H1 (cell line): Measurements from ENCODE around the gene RSAD2. TPM values are rescaled to one million over a fixed set of nuclear protein-coding genes. Genes with fewer than 3 reads are reported as not detected.

ENCODE experiments used
- CTCF ChIA-PET: fragments of 300-600 bp; sonication (Branson Sonifier 250); formaldehyde crosslinking; loops from one replicate; lab custom pipeline; 2021; ENCODE audit not compliant: partially characterized antibody; lab: Charles Lee
- POLR2A ChIA-PET: fragments of 300-600 bp; sonication (Branson Sonifier 250); formaldehyde crosslinking; loops from one replicate; lab custom pipeline; 2021; ENCODE audit warnings: inconsistent platforms; ENCODE audit not compliant: partially characterized antibody; lab: Charles Lee
- DNase-seq, 2 experiments: peaks; one replicate each; pipeline versions ENCODE4 v3.0.0 to v3.0.0-alpha.2; 2010 to 2022; ENCODE audit warnings: low spot score in 2 of 2, low read depth in 1 of 2, mixed read lengths in 1 of 2
- FAIRE-seq: peaks from 2 replicates; lab custom pipeline; 2011; peaks lifted over from hg19 to GRCh38; lab: Jason Lieb, UNC
- H2AFZ ChIP-seq: 2 replicates; pipeline ENCODE4 v1.8.1; 2012; ENCODE audit warnings: low read length, inconsistent platforms
- H2AK5ac ChIP-seq: 2 replicates; pipeline ENCODE4 v1.6.1; 2013; ENCODE audit warnings: low read depth, low read length
- H2BK120ac ChIP-seq: replicated peaks from 2 replicates; pipeline ENCODE3; 2013; ENCODE audit warnings: low read depth, low read length, inconsistent platforms
- H2BK12ac ChIP-seq: 2 replicates; pipeline ENCODE4 v1.6.1; 2013; ENCODE audit warnings: low read depth, low read length
- H2BK15ac ChIP-seq: 2 replicates; pipeline ENCODE4 v1.6.1; 2013; ENCODE audit warnings: low read length
- H2BK20ac ChIP-seq: 2 replicates; pipeline ENCODE4 v1.6.1; 2013; ENCODE audit warnings: low read length
- H2BK5ac ChIP-seq: 2 replicates; pipeline ENCODE4 v1.6.1; 2013; ENCODE audit warnings: low read depth, low read length
- H3K14ac ChIP-seq: 2 replicates; pipeline ENCODE4 v1.6.1; 2013; ENCODE audit warnings: inconsistent platforms; ENCODE audit not compliant: insufficient read length
- H3K18ac ChIP-seq: 2 replicates; pipeline ENCODE4 v1.6.1; 2013; ENCODE audit warnings: low read length; ENCODE audit errors: extremely low read depth
- H3K23ac ChIP-seq: 2 replicates; pipeline ENCODE4 v1.6.1; 2013; ENCODE audit warnings: inconsistent platforms; ENCODE audit not compliant: insufficient read length
- H3K23me2 ChIP-seq: 2 replicates; pipeline ENCODE4 v1.6.1; 2013; ENCODE audit warnings: low read depth, low read length
- H3K27ac ChIP-seq: 2 replicates; pipeline ENCODE4 v1.6.1; 2011; ENCODE audit warnings: low read depth, low read length, inconsistent platforms
- H3K27me3 ChIP-seq, 4 experiments: replicated peaks in 1 of 4; 1 replicate in 1 of 4; 2 replicates in 3 of 4; pipeline versions ENCODE4 v1.6.1 to v1.8.1; 2011 to 2013; ENCODE audit warnings: low read length in 3 of 4, mild to moderate bottlenecking in 3 of 4, inconsistent platforms in 2 of 4, mixed read lengths in 2 of 4, moderate library complexity in 1 of 4; ENCODE audit not compliant: control insufficient read depth in 3 of 4, insufficient read depth in 3 of 4; ENCODE audit errors: extremely low read depth in 1 of 4
- H3K36me3 ChIP-seq, 4 experiments: 2 replicates each; pipeline versions ENCODE4 v1.6.1 to v1.8.1; 2011 to 2013; ENCODE audit warnings: mild to moderate bottlenecking in 4 of 4, low read length in 3 of 4, moderate library complexity in 2 of 4, control low read depth in 1 of 4, inconsistent platforms in 1 of 4; ENCODE audit not compliant: insufficient read depth in 4 of 4, control insufficient read depth in 2 of 4
- H3K4ac ChIP-seq: replicated peaks from 2 replicates; pipeline ENCODE3; 2013; ENCODE audit warnings: low read length, low read depth, mixed read lengths, inconsistent platforms; ENCODE audit not compliant: insufficient read length
- H3K4me1 ChIP-seq, 4 experiments: replicated peaks in 1 of 4; 1 replicate in 1 of 4; 2 replicates in 3 of 4; pipeline versions ENCODE4 v1.6.1 to v1.8.1; 2011 to 2013; ENCODE audit warnings: low read length in 3 of 4, inconsistent platforms in 2 of 4, mixed read lengths in 1 of 4; ENCODE audit not compliant: insufficient read depth in 4 of 4, control insufficient read depth in 3 of 4
- H3K4me2 ChIP-seq, 2 experiments: 2 replicates each; pipeline versions ENCODE4 v1.6.1 to v1.8.1; 2011 to 2013; ENCODE audit warnings: low read depth in 2 of 2, low read length in 2 of 2, control low read depth in 1 of 2, inconsistent platforms in 1 of 2, mild to moderate bottlenecking in 1 of 2; ENCODE audit not compliant: insufficient read depth in 1 of 2
- H3K4me3 ChIP-seq, 4 experiments: fragments of 200-600, 300-600 bp in 1 of 4; sonication (generic), shearing (Covaris generic), sonication (Bioruptor Twin) in 1 of 4; 2 replicates each; pipeline versions ENCODE4 v1.5.1 to v1.8.1; 2011 to 2016; ENCODE audit warnings: low read length in 4 of 4, low read depth in 3 of 4, control low read depth in 2 of 4, inconsistent platforms in 2 of 4, mild to moderate bottlenecking in 2 of 4, mixed read lengths in 1 of 4, moderate library complexity in 1 of 4; ENCODE audit not compliant: insufficient read depth in 2 of 4; ENCODE audit errors: extremely low read depth in 1 of 4
- H3K56ac ChIP-seq: replicated peaks from 2 replicates; pipeline ENCODE3; 2013; ENCODE audit warnings: low read depth, mild to moderate bottlenecking, mixed read lengths, low read length, inconsistent platforms; ENCODE audit not compliant: insufficient read length
- H3K79me1 ChIP-seq: 2 replicates; pipeline ENCODE4 v1.6.1; 2013; ENCODE audit warnings: low read depth, low read length, control low read depth
- H3K79me2 ChIP-seq, 2 experiments: 2 replicates each; pipeline versions ENCODE4 v1.6.1 to v1.8.1; 2012 to 2013; ENCODE audit warnings: low read length in 2 of 2, mild to moderate bottlenecking in 2 of 2, inconsistent platforms in 1 of 2; ENCODE audit not compliant: insufficient read depth in 2 of 2, control insufficient read depth in 1 of 2
- H3K9ac ChIP-seq, 4 experiments: replicated peaks in 1 of 4; 1 replicate in 1 of 4; 2 replicates in 3 of 4; pipeline versions ENCODE4 v1.6.1 to v1.8.1; 2011 to 2013; ENCODE audit warnings: low read depth in 3 of 4, low read length in 3 of 4, control low read depth in 2 of 4, mild to moderate bottlenecking in 2 of 4, moderate library complexity in 2 of 4, inconsistent platforms in 1 of 4; ENCODE audit errors: extremely low read depth in 1 of 4
- H3K9me3 ChIP-seq, 2 experiments: 2 replicates each; pipeline versions ENCODE4 v1.6.1 to v1.8.1; 2012 to 2013; ENCODE audit warnings: mild to moderate bottlenecking in 2 of 2, moderate library complexity in 2 of 2, control low read depth in 1 of 2, inconsistent platforms in 1 of 2, low read depth in 1 of 2, low read length in 1 of 2, mixed read lengths in 1 of 2; ENCODE audit not compliant: insufficient read depth in 2 of 2
- H4K20me1 ChIP-seq, 2 experiments: replicated peaks in 1 of 2; 2 replicates each; pipeline versions ENCODE3 to v1.8.1; 2011 to 2013; ENCODE audit warnings: inconsistent platforms in 2 of 2, low read length in 2 of 2, mild to moderate bottlenecking in 1 of 2; ENCODE audit not compliant: insufficient read depth in 2 of 2, control insufficient read depth in 1 of 2
- H4K5ac ChIP-seq: 2 replicates; pipeline ENCODE4 v1.6.1; 2013; ENCODE audit warnings: low read length, low read depth, mixed read lengths, inconsistent platforms; ENCODE audit not compliant: insufficient read length
- H4K8ac ChIP-seq: 2 replicates; pipeline ENCODE4 v1.8.0; 2013; ENCODE audit warnings: mild to moderate bottlenecking, moderate library complexity, low read length, inconsistent platforms; ENCODE audit not compliant: insufficient read depth; ENCODE audit errors: extremely low read depth
- H4K91ac ChIP-seq: replicated peaks from 2 replicates; pipeline ENCODE3; 2013; ENCODE audit warnings: low read length, mixed read lengths, inconsistent platforms; ENCODE audit not compliant: insufficient read length
- CBX5 ChIP-seq: fragments of 300-800, 300-1000 bp; sonication (generic); IDR thresholded peaks from 2 replicates; pipeline ENCODE4 v1.7.1; 2016; ENCODE audit warnings: antibody characterized with exemption, low read length, low read depth
- CEBPB ChIP-seq: IDR thresholded peaks from 2 replicates; pipeline ENCODE4 v1.6.1; 2012; ENCODE audit warnings: low read depth, low read length
- CHD1 ChIP-seq: IDR thresholded peaks from 2 replicates; pipeline ENCODE4 v1.6.1; 2012; ENCODE audit warnings: low read depth, low read length, improper control_type of control experiment
- CREB1 ChIP-seq: IDR thresholded peaks from 2 replicates; pipeline ENCODE4 v1.6.1; 2012; ENCODE audit warnings: inconsistent platforms
- GTF2F1 ChIP-seq: IDR thresholded peaks from 2 replicates; pipeline ENCODE4 v1.6.1; 2012; ENCODE audit warnings: low read depth, low read length, improper control_type of control experiment, borderline replicate concordance
- HDAC2 ChIP-seq, 2 experiments: fragments of 300-600 bp in 1 of 2; sonication (generic) in 1 of 2; IDR thresholded peaks; 2 replicates each; pipeline ENCODE4 v1.6.1; 2011 to 2012; ENCODE audit warnings: low read depth in 2 of 2, low read length in 2 of 2, mild to moderate bottlenecking in 2 of 2, moderate library complexity in 2 of 2, borderline replicate concordance in 1 of 2, inconsistent platforms in 1 of 2
- JUN ChIP-seq: IDR thresholded peaks from 2 replicates; pipeline ENCODE4 v1.6.1; 2011; ENCODE audit warnings: low read depth, mild to moderate bottlenecking, improper control_type of control experiment, low read length
- JUND ChIP-seq: IDR thresholded peaks from 2 replicates; pipeline ENCODE4 v1.6.1; 2011; ENCODE audit warnings: mild to moderate bottlenecking, improper control_type of control experiment, low read length
- KDM5A ChIP-seq: fragments of 200-600 bp; IDR thresholded peaks from 2 replicates; pipeline ENCODE4 v1.7.1; 2012; ENCODE audit warnings: mild to moderate bottlenecking, low read length, inconsistent platforms, mixed read lengths
- NANOG ChIP-seq: IDR thresholded peaks from 2 replicates; pipeline ENCODE4 v1.6.1; 2011; ENCODE audit warnings: low read length, low read depth, mild to moderate bottlenecking, inconsistent platforms; ENCODE audit not compliant: insufficient read depth, poor library complexity, severe bottlenecking
- POLR2A ChIP-seq, 2 experiments: IDR thresholded peaks; 1 replicate in 1 of 2; 2 replicates in 1 of 2; pipeline ENCODE4 v1.6.1; 2011; ENCODE audit warnings: low read depth in 2 of 2, low read length in 2 of 2, mild to moderate bottlenecking in 2 of 2; ENCODE audit errors: control extremely low read depth in 1 of 2
- YY1 ChIP-seq: IDR thresholded peaks from 2 replicates; pipeline ENCODE4 v1.6.1; 2011; ENCODE audit warnings: low read depth, mild to moderate bottlenecking, low read length
- ZNF274 ChIP-seq: IDR thresholded peaks from 2 replicates; pipeline ENCODE4 v1.7.0; 2012; ENCODE audit warnings: low read length, borderline replicate concordance; ENCODE audit errors: extremely low read depth
- WGBS, 2 experiments: shearing (Covaris generic) in 1 of 2; methylation state at CpG; one replicate each; pipeline versions ENCODE4 v1.1.6 to v1.1.7; 2013 to 2015; ENCODE audit warnings: low lambda C conversion rate in 2 of 2, mixed read lengths in 2 of 2, inconsistent platforms in 1 of 2, low coverage in 1 of 2, missing lambda C conversion rate in 1 of 2; ENCODE audit not compliant: insufficient replicate concordance in 2 of 2, insufficient coverage in 1 of 2, insufficient read length in 1 of 2; ENCODE audit errors: extremely low coverage in 1 of 2, missing lambda C conversion rate in 1 of 2; 5-methylcytosine and 5-hydroxymethylcytosine counted together
- polyA plus RNA-seq, 7 experiments: library from polyadenylated mRNA; depleted of rRNA in 3 of 7; stranded (reverse) in 5 of 7; unstranded in 2 of 7; fragments of >200 nt in 5 of 7; fragments of 200-250 nt in 2 of 7; gene quantifications; 1 replicate in 5 of 7; 2 replicates in 1 of 7; 4 replicates in 1 of 7; pipeline versions ENCODE4 v1.2.1 to v1.2.3, GENCODE V29; 2011 to 2013; ENCODE audit warnings: missing spikeins in 2 of 7, mixed read lengths in 2 of 7
- total RNA-seq: library from RNA; stranded (reverse); fragmentation: NEBNext Ultra II Directional; extraction: Animal tissue kit (Norgen Biotek cat#: 25700); gene quantifications from 2 replicates; pipeline ENCODE4 v1.2.1, GENCODE V29; 2021
- TF ChIP-seq, protein P1 (sequence below): IDR thresholded peaks from 2 replicates; pipeline ENCODE4 v1.6.1; 2012; ENCODE audit warnings: low read length, inconsistent platforms

Gene RSAD2
- total and polyA plus RNA-seq, 2 of the 8 experiments (the other 6 are each of a cell fraction or from before 2014, with no cell fraction given) = not detected

DNA sequence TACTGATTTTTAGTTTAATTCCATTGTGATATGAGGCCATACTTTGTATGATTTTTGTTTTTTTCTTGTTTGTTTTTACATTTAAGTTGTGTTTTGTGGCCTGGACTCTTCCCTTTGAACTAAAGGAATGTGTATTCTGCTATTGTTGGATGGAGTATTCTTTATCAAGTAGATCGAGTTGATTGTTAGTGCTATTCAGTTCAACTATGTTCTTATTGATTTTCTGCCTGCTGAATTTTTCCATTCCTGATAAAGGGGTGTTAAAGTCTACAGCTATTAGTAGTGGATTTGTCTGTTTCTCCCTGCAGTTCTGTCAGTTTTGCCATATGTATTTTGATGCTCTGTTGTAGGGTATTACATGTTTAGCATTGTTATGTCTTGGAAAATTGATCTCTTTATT, 54.2 kb downstream of the RSAD2 start:
- Histone ChIP-seq H2BK120ac (no peak overlapping the region), H4K8ac (no peak overlapping the region), H3K4me2 (no peak overlapping the region), H3K4me3 (no peak overlapping the region), H3K14ac (no peak overlapping the region), H3K56ac (no peak overlapping the region), H2BK12ac (no peak overlapping the region), H3K79me1 (0 out of 2 replicates have a peak, but pooled peaks cover under 1% of the 10 kb centered on the region), H3K4ac (no peak overlapping the region), H3K36me3 (no peaks in the 10 kb centered on the region; a peak in 1 of 8 replicates), H2BK5ac (no peak overlapping the region), H2BK20ac (no peak overlapping the region), H2BK15ac (no peak overlapping the region), H3K18ac (no peak overlapping the region), H3K9me3 (no peaks in the 10 kb centered on the region), H3K27ac (no peak overlapping the region), H3K23ac (no peak overlapping the region), H4K91ac (no peak overlapping the region), H3K27me3 (no peaks in the 10 kb centered on the region), H3K23me2 (no peaks in the 10 kb centered on the region), H4K20me1 (peaks cover 3% of the 10 kb centered on the region in 2 experiments), H3K4me1 (peaks cover 0 to 5% (median 2%) of the 10 kb centered on the region in 4 experiments; a peak in 4 of 7 replicates), H3K9ac (no peak overlapping the region), H2AK5ac (no peak overlapping the region), H2AFZ (no peak overlapping the region), H4K5ac (no peak overlapping the region), H3K79me2 (peaks cover 0 to 13% of the 10 kb centered on the region in 2 experiments; a peak in 2 of 4 replicates)
- 84% methylated on average over 1 of the region's 1 CpG; no CpG with 5 or more reads in 1 of the 2 experiments for WGBS, 2 experiments
- CTCF ChIA-PET = interaction anchor here (1.6 kb wide), 2 partner anchors 9 to 16 kb away, joined by 4 to 9 read pairs; no protein-coding TSS in a partner anchor
- POLR2A ChIA-PET = no interaction called here
- FAIRE-seq = no peak
- DNase-seq = no peak
- TF ChIP-seq YY1 (no peak), HDAC2 (IDR thresholded peaks at IDR 0.05; ENCODE audit: borderline replicate concordance in 1 of 2, low read depth in 2 of 2, low read length in 2 of 2) (no peak), NANOG (no peak), CEBPB (no peak), CBX5 (no peak), JUN (no peak), ZNF274 (no peak), JUND (no peak), POLR2A (IDR thresholded peaks at IDR 0.05; ENCODE audit: control extremely low read depth in 1 of 2, low read depth in 2 of 2, low read length in 2 of 2) (no peak), CREB1 (no peak), KDM5A (no peak), GTF2F1 (no peak), CHD1 (no peak)
- TF ChIP-seq, protein P1, sequence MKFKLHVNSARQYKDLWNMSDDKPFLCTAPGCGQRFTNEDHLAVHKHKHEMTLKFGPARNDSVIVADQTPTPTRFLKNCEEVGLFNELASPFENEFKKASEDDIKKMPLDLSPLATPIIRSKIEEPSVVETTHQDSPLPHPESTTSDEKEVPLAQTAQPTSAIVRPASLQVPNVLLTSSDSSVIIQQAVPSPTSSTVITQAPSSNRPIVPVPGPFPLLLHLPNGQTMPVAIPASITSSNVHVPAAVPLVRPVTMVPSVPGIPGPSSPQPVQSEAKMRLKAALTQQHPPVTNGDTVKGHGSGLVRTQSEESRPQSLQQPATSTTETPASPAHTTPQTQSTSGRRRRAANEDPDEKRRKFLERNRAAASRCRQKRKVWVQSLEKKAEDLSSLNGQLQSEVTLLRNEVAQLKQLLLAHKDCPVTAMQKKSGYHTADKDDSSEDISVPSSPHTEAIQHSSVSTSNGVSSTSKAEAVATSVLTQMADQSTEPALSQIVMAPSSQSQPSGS = no peak
